ENCODE measurements around the gene PRG3.

PRG3 gene

DNA sequence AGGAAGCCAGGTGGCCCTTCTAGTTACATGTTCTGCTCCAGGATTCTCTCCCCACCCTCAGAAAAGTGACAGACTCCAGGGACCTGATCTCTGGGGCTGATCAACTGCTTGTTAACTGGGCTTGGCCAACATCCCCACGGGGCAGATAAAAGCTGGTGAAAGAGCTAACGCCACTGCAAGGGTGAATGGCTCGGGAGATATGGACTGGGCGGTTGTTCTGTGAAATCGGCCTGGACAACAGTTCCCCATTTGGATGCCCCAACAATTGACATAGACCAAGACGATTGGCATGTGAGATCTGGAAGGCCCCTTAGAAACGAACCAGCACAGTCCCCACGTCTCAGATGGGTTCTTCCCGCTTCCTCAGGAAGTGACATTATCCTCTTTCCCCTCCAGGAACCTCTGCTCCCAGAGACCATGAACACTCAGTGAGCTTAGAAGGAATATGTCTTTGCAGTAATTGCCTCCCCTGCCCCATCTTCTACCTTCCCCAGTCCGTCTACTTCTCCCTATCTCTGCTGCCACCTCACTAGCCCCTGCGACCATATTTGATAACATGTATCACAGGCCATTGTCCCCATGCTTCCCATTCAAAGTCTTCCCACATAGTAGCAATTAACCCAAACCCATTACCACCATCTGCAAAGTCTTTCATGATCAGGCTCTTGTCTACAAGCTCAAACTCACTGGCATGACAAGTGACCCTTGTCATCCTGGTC is 15.1 kb upstream of the PRG3 start:
- Histone ChIP-seq H3K4me3 (ENCODE audit: low read length) (no peak overlapping the region), H3K27me3 (ENCODE audit: insufficient read depth, low read length) (peaks cover 14% of the 10 kb centered on the region), H3K27ac (ENCODE audit: low read length) (no peak overlapping the region), H3K36me3 (ENCODE audit: insufficient read depth, low read depth, low read length) (no peaks in the 10 kb centered on the region), H3K4me1 (ENCODE audit: insufficient read depth, low read length) (no peaks in the 10 kb centered on the region), H3K9me3 (ENCODE audit: insufficient read depth, low read depth, low read length) (no peaks in the 10 kb centered on the region), H3K9ac (ENCODE audit: low read depth, low read length) (no peak overlapping the region)

DNA sequence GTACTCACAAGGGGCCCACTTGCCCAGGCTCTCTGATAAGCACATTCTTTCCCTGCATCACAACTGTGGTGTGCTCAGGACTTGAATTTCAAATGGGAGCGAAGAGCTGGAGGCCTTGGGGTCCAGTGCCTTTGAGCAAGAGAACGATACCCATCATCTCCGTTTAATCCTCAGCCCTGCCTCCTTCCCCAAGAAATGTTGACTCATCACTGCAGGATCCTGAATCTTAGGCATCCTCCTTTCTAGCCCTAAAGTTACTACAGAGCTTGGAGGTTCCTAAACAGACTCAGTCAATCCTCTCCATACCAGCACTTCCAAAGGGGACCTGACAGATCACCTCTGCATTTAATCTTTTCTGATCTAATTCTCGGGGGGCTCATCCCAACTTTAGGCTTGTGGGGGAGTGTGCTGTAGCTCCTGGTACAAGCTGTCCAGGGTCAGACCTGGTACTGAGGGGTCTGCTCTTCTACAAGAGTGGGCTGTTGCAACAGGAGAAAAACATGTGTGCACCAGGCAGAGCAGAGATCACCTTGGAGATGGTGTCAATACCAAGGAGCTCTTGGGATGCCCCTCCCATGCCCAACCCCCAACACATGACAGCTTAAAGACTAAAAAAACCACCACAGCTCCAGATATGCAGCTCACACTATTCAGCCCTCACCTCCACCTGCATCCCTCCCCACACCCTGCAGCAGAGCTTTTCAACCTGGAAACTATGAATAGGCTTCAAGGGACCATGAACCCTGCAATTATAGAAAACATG is 13.4 kb upstream of the PRG3 start:
- no peak overlapping the region for H3K27ac ChIP-seq (ENCODE audit: low read length)
- no peaks in the 10 kb centered on the region for H3K4me1 ChIP-seq (ENCODE audit: insufficient read depth, low read length)
- H3K4me3 ChIP-seq (ENCODE audit: low read length), result no peak overlapping the region
- no peaks in the 10 kb centered on the region for H3K9me3 ChIP-seq (ENCODE audit: insufficient read depth, low read depth, low read length)
- peaks cover 27% of the 10 kb centered on the region for H3K27me3 ChIP-seq (ENCODE audit: insufficient read depth, low read length)
- no peaks in the 10 kb centered on the region for H3K36me3 ChIP-seq (ENCODE audit: insufficient read depth, low read depth, low read length)
- H3K9ac ChIP-seq (ENCODE audit: low read depth, low read length), result no peak overlapping the region

DNA sequence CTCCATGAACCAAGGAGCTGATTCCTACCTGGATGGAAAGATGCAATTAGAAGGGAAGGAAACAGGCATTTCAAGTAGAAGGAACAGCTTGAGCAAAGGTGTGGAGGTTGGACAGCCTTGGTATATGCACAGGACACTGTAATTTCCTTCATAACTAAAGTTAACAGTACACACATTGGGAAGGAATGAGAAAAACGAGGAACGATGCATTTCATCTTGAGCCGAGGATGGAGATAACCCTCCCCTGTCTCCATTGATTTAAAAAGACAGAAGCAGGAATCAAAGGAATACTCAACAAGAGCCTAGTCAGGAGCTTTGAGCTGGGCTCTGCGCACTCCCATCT is 11.8 kb upstream of the PRG3 start:
- Histone ChIP-seq H3K27ac (ENCODE audit: low read length) (no peak overlapping the region), H3K27me3 (ENCODE audit: insufficient read depth, low read length) (peaks cover 27% of the 10 kb centered on the region), H3K9ac (ENCODE audit: low read depth, low read length) (no peak overlapping the region), H3K9me3 (ENCODE audit: insufficient read depth, low read depth, low read length) (no peaks in the 10 kb centered on the region), H3K4me3 (ENCODE audit: low read length) (no peak overlapping the region), H3K4me1 (ENCODE audit: insufficient read depth, low read length) (no peaks in the 10 kb centered on the region), H3K36me3 (ENCODE audit: insufficient read depth, low read depth, low read length) (no peaks in the 10 kb centered on the region)

- no peaks in the 10 kb centered on the region for H3K4me1 ChIP-seq (ENCODE audit: insufficient read depth, low read length)
- H3K9me3 ChIP-seq (ENCODE audit: insufficient read depth, low read depth, low read length), result no peaks in the 10 kb centered on the region
- peaks cover 25% of the 10 kb centered on the region for H3K27me3 ChIP-seq (ENCODE audit: insufficient read depth, low read length)
- no peak overlapping the region for H3K27ac ChIP-seq (ENCODE audit: low read length)
- no peak overlapping the region for H3K9ac ChIP-seq (ENCODE audit: low read depth, low read length)
- H3K4me3 ChIP-seq (ENCODE audit: low read length), result no peak overlapping the region
- H3K36me3 ChIP-seq (ENCODE audit: insufficient read depth, low read depth, low read length), result no peaks in the 10 kb centered on the region
These were observed 11.3 kb upstream of the PRG3 start for GRCh38 chr11:57392066-57392762.

GRCh38 chr11:57391539-57391938 is 10.6 kb upstream of the PRG3 start:
- no peaks in the 10 kb centered on the region for H3K36me3 ChIP-seq (ENCODE audit: insufficient read depth, low read depth, low read length)

DNA sequence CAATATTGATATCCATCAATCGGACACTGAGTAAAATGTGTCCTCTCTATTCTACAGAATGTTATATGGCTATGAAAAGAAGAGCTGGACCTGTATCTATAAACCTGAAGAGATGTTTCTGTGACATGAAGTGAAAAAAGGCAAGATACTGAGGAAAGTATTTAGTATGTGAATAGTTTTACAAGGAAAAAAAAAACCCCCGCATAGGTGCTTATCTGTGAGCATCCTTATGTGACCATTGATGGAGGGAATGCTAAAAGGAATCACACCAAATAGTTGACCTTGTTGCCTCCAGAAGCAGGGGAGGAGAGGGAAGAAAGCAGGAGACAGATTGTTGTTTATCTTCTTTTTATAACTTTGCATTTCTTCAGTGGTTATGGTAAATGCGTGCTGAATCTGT is 10.2 kb upstream of the PRG3 start:
- no peak overlapping the region for H3K27ac ChIP-seq (ENCODE audit: low read length)
- H3K36me3 ChIP-seq (ENCODE audit: insufficient read depth, low read depth, low read length), result no peaks in the 10 kb centered on the region
- H3K4me3 ChIP-seq (ENCODE audit: low read length), result no peak overlapping the region
- peaks cover 21% of the 10 kb centered on the region for H3K27me3 ChIP-seq (ENCODE audit: insufficient read depth, low read length)
- H3K9me3 ChIP-seq (ENCODE audit: insufficient read depth, low read depth, low read length), result no peaks in the 10 kb centered on the region
- no peaks in the 10 kb centered on the region for H3K4me1 ChIP-seq (ENCODE audit: insufficient read depth, low read length)
- H3K9ac ChIP-seq (ENCODE audit: low read depth, low read length), result no peak overlapping the region

More at GRCh38 chr11:57391539-57391938, 10.6 kb upstream of the PRG3 start:
- no peak overlapping the region for H3K9ac ChIP-seq (ENCODE audit: low read depth, low read length)
- H3K4me1 ChIP-seq (ENCODE audit: insufficient read depth, low read length), result no peaks in the 10 kb centered on the region
- H3K27ac ChIP-seq (ENCODE audit: low read length), result no peak overlapping the region
- peaks cover 21% of the 10 kb centered on the region for H3K27me3 ChIP-seq (ENCODE audit: insufficient read depth, low read length)
- H3K9me3 ChIP-seq (ENCODE audit: insufficient read depth, low read depth, low read length), result no peaks in the 10 kb centered on the region
- no peak overlapping the region for H3K4me3 ChIP-seq (ENCODE audit: low read length)

GRCh38 chr11:57390535-57390934 is 9.6 kb upstream of the PRG3 start, which contains the start of gene PRG2:
PRG2 (minus strand) TSS chr11:57390650; CDS start chr11:57389944, 706 bp downstream.
- Histone ChIP-seq H3K36me3 (ENCODE audit: insufficient read depth, low read depth, low read length) (no peaks in the 10 kb centered on the region), H3K27me3 (ENCODE audit: insufficient read depth, low read length) (peaks cover 21% of the 10 kb centered on the region), H3K4me3 (ENCODE audit: low read length) (no peak within 1 kb of the TSS), H3K9ac (ENCODE audit: low read depth, low read length) (no peak within 1 kb of the TSS), H3K9me3 (ENCODE audit: insufficient read depth, low read depth, low read length) (no peaks in the 10 kb centered on the region), H3K27ac (ENCODE audit: low read length) (no peak within 1 kb of the TSS), H3K4me1 (ENCODE audit: insufficient read depth, low read length) (no peaks in the 10 kb centered on the region)

- Histone ChIP-seq H3K9me3 (ENCODE audit: insufficient read depth, low read depth, low read length) (no peaks in the 10 kb centered on the region), H3K27ac (ENCODE audit: low read length) (no peak overlapping the region), H3K9ac (ENCODE audit: low read depth, low read length) (no peak overlapping the region), H3K4me1 (ENCODE audit: insufficient read depth, low read length) (no peaks in the 10 kb centered on the region), H3K36me3 (ENCODE audit: insufficient read depth, low read depth, low read length) (no peaks in the 10 kb centered on the region), H3K27me3 (ENCODE audit: insufficient read depth, low read length) (peaks cover 19% of the 10 kb centered on the region), H3K4me3 (ENCODE audit: low read length) (no peak overlapping the region)
These were observed 6.5 kb upstream of the PRG3 start for GRCh38 chr11:57387289-57388030.

- no peaks in the 10 kb centered on the region for H3K36me3 ChIP-seq (ENCODE audit: insufficient read depth, low read depth, low read length)
- H3K27ac ChIP-seq (ENCODE audit: low read length), result no peak overlapping the region
- no peaks in the 10 kb centered on the region for H3K4me1 ChIP-seq (ENCODE audit: insufficient read depth, low read length)
- no peak overlapping the region for H3K9ac ChIP-seq (ENCODE audit: low read depth, low read length)
- peaks cover 18% of the 10 kb centered on the region; the same call in 1 of the 2 replicates for H3K27me3 ChIP-seq (ENCODE audit: insufficient read depth, low read length)
- no peaks in the 10 kb centered on the region for H3K9me3 ChIP-seq (ENCODE audit: insufficient read depth, low read depth, low read length)
- no peak overlapping the region for H3K4me3 ChIP-seq (ENCODE audit: low read length)
These were observed 5.4 kb upstream of the PRG3 start for GRCh38 chr11:57386178-57386940.

DNA sequence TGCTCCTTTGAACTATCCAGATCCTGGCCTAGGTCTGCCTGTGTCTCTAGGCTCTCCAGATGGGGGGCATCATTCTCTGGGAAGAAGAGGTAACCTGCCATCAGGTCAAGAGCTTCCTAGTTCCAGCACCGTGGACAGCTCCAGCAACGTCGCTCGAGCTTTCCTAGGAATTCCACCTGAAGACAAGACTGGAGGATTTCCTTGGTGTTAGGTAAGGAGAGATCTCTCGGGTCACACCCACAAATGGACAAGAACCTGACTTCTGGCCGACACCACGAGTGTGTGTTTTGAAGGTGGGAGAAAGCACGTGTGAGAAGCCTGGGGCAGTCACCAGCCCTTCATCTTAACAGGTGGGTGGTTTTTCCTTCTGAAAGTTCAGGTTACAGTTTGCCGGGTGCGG is 1.2 kb downstream of the PRG3 start:
- H3K27ac ChIP-seq (ENCODE audit: low read length), result no peak overlapping the region
- H3K27me3 ChIP-seq (ENCODE audit: insufficient read depth, low read length), result peaks cover 13% of the 10 kb centered on the region
- no peak overlapping the region for H3K4me3 ChIP-seq (ENCODE audit: low read length)

GRCh38 chr11:57378186-57378585 is 2.8 kb downstream of the PRG3 start:
- H3K27me3 ChIP-seq (ENCODE audit: insufficient read depth, low read length), result peaks cover 13% of the 10 kb centered on the region
- H3K27ac ChIP-seq (ENCODE audit: low read length), result no peak overlapping the region
- H3K9me3 ChIP-seq (ENCODE audit: insufficient read depth, low read depth, low read length), result no peaks in the 10 kb centered on the region
- H3K9ac ChIP-seq (ENCODE audit: low read depth, low read length), result no peak overlapping the region
- H3K4me3 ChIP-seq (ENCODE audit: low read length), result no peak overlapping the region
- H3K4me1 ChIP-seq (ENCODE audit: insufficient read depth, low read length), result no peaks in the 10 kb centered on the region
- H3K36me3 ChIP-seq (ENCODE audit: insufficient read depth, low read depth, low read length), result no peaks in the 10 kb centered on the region

More for the DNA sequence above, 1.2 kb downstream of the PRG3 start:
- Histone ChIP-seq H3K9me3 (ENCODE audit: insufficient read depth, low read depth, low read length) (no peaks in the 10 kb centered on the region), H3K36me3 (ENCODE audit: insufficient read depth, low read depth, low read length) (no peaks in the 10 kb centered on the region), H3K4me1 (ENCODE audit: insufficient read depth, low read length) (no peaks in the 10 kb centered on the region), H3K9ac (ENCODE audit: low read depth, low read length) (no peak overlapping the region)

Measured in iPS-20b (cell line).